H9 (cell line): ENCODE measurements around the gene DIAPH2. TPM values are rescaled to one million over a fixed set of nuclear protein-coding genes. Genes with fewer than 3 reads are reported as not detected.

Source experiments
- DNase-seq: peaks from one replicate; pipeline ENCODE4 v3.0.0-alpha.2; 2017
- H2AFZ ChIP-seq: one replicate; pipeline ENCODE4 v1.6.1; 2013; ENCODE audit warnings: mild to moderate bottlenecking, low read length, control low read depth, moderate library complexity
- H2AK5ac ChIP-seq: 2 replicates; pipeline ENCODE4 v1.6.1; 2013; ENCODE audit warnings: low read length, control low read depth, mixed read lengths; ENCODE audit not compliant: insufficient read length
- H2BK120ac ChIP-seq: one replicate; pipeline ENCODE4 v1.6.1; 2013; ENCODE audit warnings: low read depth, mild to moderate bottlenecking, low read length, control low read depth, inconsistent platforms; ENCODE audit not compliant: poor library complexity, severe bottlenecking
- H2BK12ac ChIP-seq: 2 replicates; pipeline ENCODE4 v1.6.1; 2013; ENCODE audit warnings: low read length, control low read depth, mixed read lengths, low read depth; ENCODE audit not compliant: insufficient read length
- H2BK15ac ChIP-seq: 2 replicates; pipeline ENCODE4 v1.6.1; 2013; ENCODE audit warnings: low read depth, low read length, control low read depth
- H2BK20ac ChIP-seq: one replicate; pipeline ENCODE4 v1.6.1; 2013; ENCODE audit warnings: low read depth, mild to moderate bottlenecking, low read length, control low read depth, inconsistent platforms; ENCODE audit not compliant: poor library complexity, severe bottlenecking
- H2BK5ac ChIP-seq: 2 replicates; pipeline ENCODE4 v1.6.1; 2013; ENCODE audit warnings: low read length, control low read depth, mixed read lengths; ENCODE audit not compliant: insufficient read length
- H3K14ac ChIP-seq: 2 replicates; pipeline ENCODE4 v1.6.1; 2013; ENCODE audit warnings: low read length, control low read depth; ENCODE audit not compliant: insufficient read depth
- H3K18ac ChIP-seq: 2 replicates; pipeline ENCODE4 v1.6.1; 2013; ENCODE audit warnings: low read depth, mild to moderate bottlenecking, mixed read lengths, low read length, control low read depth; ENCODE audit not compliant: insufficient read length
- H3K23ac ChIP-seq: 2 replicates; pipeline ENCODE4 v1.6.1; 2013; ENCODE audit warnings: low read length, control low read depth, mixed read lengths, low read depth; ENCODE audit not compliant: insufficient read length
- H3K23me2 ChIP-seq: 2 replicates; pipeline ENCODE4 v1.6.1; 2013; ENCODE audit warnings: low read depth, mild to moderate bottlenecking, mixed read lengths, low read length, control low read depth; ENCODE audit not compliant: insufficient read length, poor library complexity, severe bottlenecking
- H3K27ac ChIP-seq: 2 replicates; pipeline ENCODE4 v1.5.1; 2013; ENCODE audit warnings: low read length, control low read depth, mixed read lengths, low read depth; ENCODE audit not compliant: insufficient read length
- H3K27me3 ChIP-seq: 2 replicates; pipeline ENCODE4 v1.6.1; 2013; ENCODE audit warnings: low read length, control low read depth, inconsistent platforms; ENCODE audit not compliant: insufficient read depth
- H3K4ac ChIP-seq: 2 replicates; pipeline ENCODE4 v1.6.1; 2013; ENCODE audit warnings: low read depth, mild to moderate bottlenecking, control low read depth, inconsistent platforms, low read length, moderate library complexity
- H3K4me1 ChIP-seq: 2 replicates; pipeline ENCODE4 v1.6.1; 2013; ENCODE audit warnings: low read length, control low read depth, inconsistent platforms; ENCODE audit not compliant: insufficient read depth
- H3K4me2 ChIP-seq: 2 replicates; pipeline ENCODE4 v1.6.1; 2013; ENCODE audit warnings: low read length, control low read depth, mixed read lengths; ENCODE audit not compliant: insufficient read length, insufficient read depth
- H3K56ac ChIP-seq: 2 replicates; pipeline ENCODE4 v1.6.1; 2013; ENCODE audit warnings: low read depth, mild to moderate bottlenecking, mixed read lengths, low read length, control low read depth; ENCODE audit not compliant: insufficient read length
- H3K79me1 ChIP-seq: 2 replicates; pipeline ENCODE4 v1.6.1; 2013; ENCODE audit warnings: low read depth, mild to moderate bottlenecking, moderate library complexity, low read length, control low read depth, inconsistent platforms; ENCODE audit not compliant: insufficient read depth, poor library complexity, severe bottlenecking
- H3K79me2 ChIP-seq: 2 replicates; pipeline ENCODE4 v1.6.1; 2013; ENCODE audit warnings: low read length, control low read depth, inconsistent platforms; ENCODE audit not compliant: insufficient read depth
- H3K9ac ChIP-seq: 2 replicates; pipeline ENCODE4 v1.6.1; 2013; ENCODE audit warnings: low read length, control low read depth, mixed read lengths; ENCODE audit not compliant: insufficient read length; ENCODE audit errors: extremely low read depth
- H3K9me3 ChIP-seq: one replicate; pipeline ENCODE4 v1.6.1; 2013; ENCODE audit warnings: low read depth, low read length, inconsistent platforms; ENCODE audit not compliant: control insufficient read depth
- H3T11ph ChIP-seq: one replicate; pipeline ENCODE4 v1.6.1; 2013; ENCODE audit warnings: mild to moderate bottlenecking, low read length, control low read depth, inconsistent platforms
- H4K20me1 ChIP-seq: one replicate; pipeline ENCODE4 v1.6.1; 2013; ENCODE audit not compliant: control insufficient read depth, insufficient read length, insufficient read depth
- H4K5ac ChIP-seq: 2 replicates; pipeline ENCODE4 v1.6.1; 2013; ENCODE audit warnings: low read depth, mild to moderate bottlenecking, mixed read lengths, low read length, control low read depth; ENCODE audit not compliant: insufficient read length
- H4K8ac ChIP-seq: replicated peaks from 2 replicates; pipeline ENCODE4 v1.6.1; 2013; ENCODE audit warnings: low read length, control low read depth, mixed read lengths, low read depth; ENCODE audit not compliant: insufficient read length
- H4K91ac ChIP-seq: 2 replicates; pipeline ENCODE4 v1.6.1; 2013; ENCODE audit warnings: low read depth, mild to moderate bottlenecking, moderate library complexity, mixed read lengths, low read length, control low read depth; ENCODE audit not compliant: insufficient read length
- H3K27ac Mint-ChIP-seq, 3 experiments: 2 replicates in 2 of 3; 3 replicates in 1 of 3; pipeline ENCODE4 v1.8.0; 2020 to 2021; ENCODE audit warnings: mixed read lengths in 3 of 3, mild to moderate bottlenecking in 1 of 3, moderate library complexity in 1 of 3
- H3K27me3 Mint-ChIP-seq: 2 replicates; pipeline ENCODE4 v1.8.0; 2021; ENCODE audit warnings: low read depth, mild to moderate bottlenecking, moderate library complexity, mixed read lengths
- H3K36me3 Mint-ChIP-seq, 3 experiments: 2 replicates in 2 of 3; 3 replicates in 1 of 3; pipeline ENCODE4 v1.8.0; 2020 to 2021; ENCODE audit warnings: low read depth in 3 of 3, mixed read lengths in 3 of 3; ENCODE audit not compliant: insufficient read depth in 1 of 3
- H3K4me1 Mint-ChIP-seq, 2 experiments: 2 replicates each; pipeline ENCODE4 v1.8.0; 2020; ENCODE audit warnings: mixed read lengths in 2 of 2
- H3K4me3 Mint-ChIP-seq, 2 experiments: 2 replicates in 1 of 2; 3 replicates in 1 of 2; pipeline ENCODE4 v1.8.0; 2020 to 2021; ENCODE audit warnings: mild to moderate bottlenecking in 2 of 2, mixed read lengths in 2 of 2, moderate library complexity in 1 of 2
- H3K9me3 Mint-ChIP-seq, 2 experiments: 2 replicates in 1 of 2; 3 replicates in 1 of 2; pipeline ENCODE4 v1.8.0; 2020; ENCODE audit warnings: mild to moderate bottlenecking in 2 of 2, mixed read lengths in 2 of 2, moderate library complexity in 1 of 2
- CTCF ChIP-seq: fragments of 200-600 bp; sonication (generic); conservative IDR thresholded peaks from 3 replicates; pipeline ENCODE4 v1.8.0; 2021; ENCODE audit warnings: antibody characterized with exemption, mild to moderate bottlenecking
- WGBS: extraction: QIAGEN DNeasy Blood & Tissue Kit; methylation state at CpG from one replicate; pipeline ENCODE4 v1.1.7; 2013; ENCODE audit warnings: missing lambda C conversion rate, low lambda C conversion rate, mixed read lengths; ENCODE audit not compliant: insufficient read length; ENCODE audit errors: extremely low coverage; 5-methylcytosine and 5-hydroxymethylcytosine counted together
- total RNA-seq: library from RNA; stranded (reverse); gene quantifications from 2 replicates; pipeline ENCODE4 v1.2.1, GENCODE V29; 2021

The DIAPH2 gene
- total RNA-seq, 1 experiment from 2014 or later: 45.4 TPM

- Mint-ChIP-seq H3K36me3 (peaks cover 7 to 52% (median 38%) of the 10 kb centered on the region in 3 experiments; a peak in 6 of 7 replicates), H3K27ac (peak overlapping the region in 1 of 3 experiments; percentile 54; a peak in 1 of 7 replicates), H3K4me3 (no peak overlapping the region), H3K27me3 (no peaks in the 10 kb centered on the region), H3K4me1 (peaks cover 11 to 16% of the 10 kb centered on the region in 2 experiments; a peak in 3 of 4 replicates), H3K9me3 (no peaks in the 10 kb centered on the region)
- no peaks in the 10 kb centered on the region for H3K23me2 ChIP-seq
- H3K4me1 ChIP-seq: no peaks in the 10 kb centered on the region; the same call in 1 of the 2 replicates
- no peak overlapping the region for H3K27ac ChIP-seq
- H2BK15ac ChIP-seq: no peak overlapping the region
- H3K79me2 ChIP-seq: peaks cover 27% of the 10 kb centered on the region; the same call in 1 of the 2 replicates
- H2BK120ac ChIP-seq: no peak overlapping the region
- H2BK5ac ChIP-seq: no peak overlapping the region
- no peaks in the 10 kb centered on the region for H3K27me3 ChIP-seq
- no peak overlapping the region for H3K56ac ChIP-seq
- H3K14ac ChIP-seq: no peak overlapping the region
- H3K9me3 ChIP-seq: no peaks in the 10 kb centered on the region
- H3T11ph ChIP-seq: no peak overlapping the region
- no peak overlapping the region for H2AK5ac ChIP-seq
- H2BK12ac ChIP-seq: no peak overlapping the region
- H2AFZ ChIP-seq: no peak overlapping the region
- H3K79me1 ChIP-seq: no peaks in the 10 kb centered on the region
- H4K91ac ChIP-seq: no peak overlapping the region
- H4K5ac ChIP-seq: no peak overlapping the region
- H3K9ac ChIP-seq: no peak overlapping the region
- no peak overlapping the region for H3K18ac ChIP-seq
- no peak overlapping the region for H4K8ac ChIP-seq
- H3K4ac ChIP-seq: no peak overlapping the region
- WGBS: no CpG with 5 or more reads among the region's 2 CpGs
- H4K20me1 ChIP-seq: no peaks in the 10 kb centered on the region
- no peak overlapping the region for H2BK20ac ChIP-seq
- no peak for DNase-seq
- TF ChIP-seq CTCF: no peak
- no peak overlapping the region for H3K4me2 ChIP-seq
- H3K23ac ChIP-seq: no peak overlapping the region
Observed at GRCh38 chrX:97326456-97326855, 641.8 kb downstream of the DIAPH2 start.
